Fibroblast of the aortic adventitia (primary cell): Measurements from ENCODE around the gene KIF26B. TPM values are rescaled to one million over a fixed set of nuclear protein-coding genes. Genes with fewer than 3 reads are reported as not detected.

Experiments
- DNase-seq: peaks from one replicate; pipeline ENCODE4 v3.0.0-alpha.2; 2010; ENCODE audit warnings: low read depth
- H3K4me3 ChIP-seq: 2 replicates; pipeline ENCODE4 v1.5.1; 2011; ENCODE audit warnings: low read depth, mild to moderate bottlenecking, control low read depth, low read length, moderate library complexity
- CTCF ChIP-seq: IDR thresholded peaks from 2 replicates; pipeline ENCODE4 v1.5.1; 2011; ENCODE audit warnings: mild to moderate bottlenecking, low read length, control low read depth, inconsistent platforms; ENCODE audit not compliant: insufficient read depth
- total RNA-seq: library from RNA; depleted of rRNA; stranded (reverse); fragments of >200 nt; gene quantifications from 2 replicates; pipeline ENCODE4 v1.2.3, GENCODE V29; 2012; ENCODE audit warnings: low replicate concordance

The KIF26B gene
- total RNA-seq, 1 donor: 4.6 TPM

GRCh38 chr1:245325922-245326795 is 171.4 kb downstream of the KIF26B start:
- DNase-seq: no peak
- no peak overlapping the region for H3K4me3 ChIP-seq
- TF ChIP-seq CTCF: no peak

GRCh38 chr1:245327360-245327759 is 172.6 kb downstream of the KIF26B start:
- H3K4me3 ChIP-seq: no peak overlapping the region
- no peak for TF ChIP-seq CTCF
- DNase-seq: no peak

GRCh38 chr1:245327842-245328241 is 173.1 kb downstream of the KIF26B start:
- no peak for DNase-seq
- H3K4me3 ChIP-seq: no peak overlapping the region
- TF ChIP-seq CTCF: no peak

GRCh38 chr1:245330951-245331350 is 176.2 kb downstream of the KIF26B start:
- DNase-seq: no peak
- H3K4me3 ChIP-seq: no peak overlapping the region
- TF ChIP-seq CTCF: no peak

- no peak for DNase-seq
- TF ChIP-seq CTCF: no peak
- H3K4me3 ChIP-seq: no peak overlapping the region
Observed at GRCh38 chr1:245332085-245332484, 177.3 kb downstream of the KIF26B start.

- H3K4me3 ChIP-seq: no peak overlapping the region
- TF ChIP-seq CTCF: no peak
- no peak for DNase-seq
Observed at GRCh38 chr1:245332513-245332912, 177.7 kb downstream of the KIF26B start.
